GM13977 (cell line): ENCODE results near the gene C2orf81.
A peak's percentile ranks its signal among the peaks of the same experiment; 100 is the strongest.

Experiments used
- DNase-seq: peaks from one replicate; pipeline ENCODE4 v3.0.0; 2012; ENCODE audit warnings: low spot score
- in situ Hi-C: fragments of 300-500 bp; cut with MboI; formaldehyde crosslinking; loops from one replicate; pipeline ENCODE4 v1.12.0; 2022; ENCODE audit warnings: low sequenced_read_pairs, low pct_unique_long_range_greater_than_20kb, mixed read lengths, inconsistent platforms; ENCODE audit not compliant: unreplicated experiment
- TF ChIP-seq, protein P1 (sequence below): IDR thresholded peaks from 2 replicates; pipeline ENCODE4 v1.5.1; 2012; ENCODE audit warnings: mild to moderate bottlenecking, control low read depth; ENCODE audit not compliant: insufficient read depth; ENCODE audit errors: extremely low read depth, missing control alignments

The C2orf81 gene

DNA sequence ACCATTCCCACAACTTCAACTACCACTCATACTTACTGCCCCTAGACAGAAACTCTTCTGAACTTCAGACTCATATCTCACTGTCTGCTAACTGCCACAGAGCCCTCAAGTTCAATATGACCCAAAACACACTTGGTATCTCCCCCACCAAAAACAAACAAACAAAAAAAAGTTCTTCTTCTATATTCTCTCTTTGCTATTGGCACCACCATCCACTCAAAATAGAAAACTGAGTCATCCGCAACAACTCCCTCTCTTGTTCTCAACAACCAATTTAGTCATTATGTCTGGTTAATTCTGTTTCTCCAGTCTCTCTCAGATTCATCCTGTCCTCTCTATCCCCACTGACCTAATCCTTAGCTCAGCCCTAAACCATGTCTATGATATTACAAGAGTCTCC lies 34.1 kb downstream of the C2orf81 start:
- in situ Hi-C loops: no loop called here
- no peak for DNase-seq
- TF ChIP-seq, protein P1, sequence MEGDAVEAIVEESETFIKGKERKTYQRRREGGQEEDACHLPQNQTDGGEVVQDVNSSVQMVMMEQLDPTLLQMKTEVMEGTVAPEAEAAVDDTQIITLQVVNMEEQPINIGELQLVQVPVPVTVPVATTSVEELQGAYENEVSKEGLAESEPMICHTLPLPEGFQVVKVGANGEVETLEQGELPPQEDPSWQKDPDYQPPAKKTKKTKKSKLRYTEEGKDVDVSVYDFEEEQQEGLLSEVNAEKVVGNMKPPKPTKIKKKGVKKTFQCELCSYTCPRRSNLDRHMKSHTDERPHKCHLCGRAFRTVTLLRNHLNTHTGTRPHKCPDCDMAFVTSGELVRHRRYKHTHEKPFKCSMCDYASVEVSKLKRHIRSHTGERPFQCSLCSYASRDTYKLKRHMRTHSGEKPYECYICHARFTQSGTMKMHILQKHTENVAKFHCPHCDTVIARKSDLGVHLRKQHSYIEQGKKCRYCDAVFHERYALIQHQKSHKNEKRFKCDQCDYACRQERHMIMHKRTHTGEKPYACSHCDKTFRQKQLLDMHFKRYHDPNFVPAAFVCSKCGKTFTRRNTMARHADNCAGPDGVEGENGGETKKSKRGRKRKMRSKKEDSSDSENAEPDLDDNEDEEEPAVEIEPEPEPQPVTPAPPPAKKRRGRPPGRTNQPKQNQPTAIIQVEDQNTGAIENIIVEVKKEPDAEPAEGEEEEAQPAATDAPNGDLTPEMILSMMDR: no peak

- TF ChIP-seq, protein P1: no peak
- in situ Hi-C loops: no loop called here
- DNase-seq: no peak
Measured at GRCh38 chr2:74385396-74385795, 36.0 kb downstream of the C2orf81 start.

GRCh38 chr2:74384051-74384450 lies 37.4 kb downstream of the C2orf81 start:
- in situ Hi-C loops: no loop called here
- TF ChIP-seq, protein P1: no peak
- no peak for DNase-seq

- in situ Hi-C loops: no loop called here
- TF ChIP-seq, protein P1: no peak
- DNase-seq: no peak
Measured at GRCh38 chr2:74383254-74383653, 38.2 kb downstream of the C2orf81 start.

DNA sequence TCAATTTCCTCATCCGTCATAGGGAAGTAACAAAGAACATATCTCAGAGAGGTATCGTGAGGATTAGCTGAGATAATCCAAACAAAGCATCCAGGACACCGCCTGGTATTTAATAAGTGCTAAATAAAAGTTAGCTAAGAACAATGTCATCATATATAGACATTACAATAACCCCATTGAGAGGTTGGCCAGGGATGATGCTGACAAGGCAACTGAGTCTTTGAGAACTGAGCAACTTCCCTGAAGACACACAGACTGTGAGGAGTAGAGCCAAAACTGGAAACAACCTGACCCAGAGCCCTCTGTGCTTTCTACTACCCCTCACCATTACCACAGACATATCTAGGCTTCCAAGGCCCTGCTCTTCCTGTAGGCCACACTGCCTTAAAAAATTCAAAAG lies 39.7 kb downstream of the C2orf81 start:
- DNase-seq: no peak
- in situ Hi-C loops: no loop called here
- TF ChIP-seq, protein P1: no peak

GRCh38 chr2:74379851-74380789 lies 41.3 kb downstream of the C2orf81 start, which contains the start of gene DCTN1:
Gene DCTN1, minus strand, starts transcription at chr2:74380311. Its CDS starts 274 bp downstream, at chr2:74380037.
- TF ChIP-seq, protein P1: no peak
- in situ Hi-C loops: no loop called here
- DNase-seq: peak; percentile 63
